MCF 10A (cell line): Measurements from ENCODE around the gene CORT. TPM values are rescaled to one million over a fixed set of nuclear protein-coding genes. Genes with fewer than 3 reads are reported as not detected.
A peak's percentile ranks its signal among the peaks of the same experiment; 100 is the strongest.

Source experiments
- BruUV-seq: library from RNA; stranded (reverse); fragments of 400-500 nt; replicated peaks from 2 replicates; lab custom pipeline; 2021; lab: Mats Ljungman, UMichigan
- CTCF ChIA-PET: fragments of 300-600 bp; sonication (Branson Sonifier 250); formaldehyde crosslinking; extraction: SDS; loops from one replicate; lab custom pipeline; 2021; ENCODE audit warnings: antibody characterized with exemption, inconsistent platforms; lab: Yijun Ruan, JAX
- POLR2A ChIA-PET: fragments of 300-600, 350-650 bp; sonication (Branson Sonifier 250); formaldehyde crosslinking; extraction: SDS; loops from one replicate; lab custom pipeline; 2020; ENCODE audit warnings: antibody characterized with exemption, inconsistent platforms; lab: Yijun Ruan, JAX
- DNase-seq: peaks from one replicate; pipeline ENCODE4 v3.0.0-alpha.2; 2018; ENCODE audit not compliant: unreplicated experiment
- H3K27ac Mint-ChIP-seq: one replicate; pipeline ENCODE4 v1.8.0; 2022; ENCODE audit warnings: mild to moderate bottlenecking, low read depth, mixed read lengths; ENCODE audit not compliant: unreplicated experiment
- H3K27me3 Mint-ChIP-seq: one replicate; pipeline ENCODE4 v1.8.0; 2022; ENCODE audit warnings: mixed read lengths; ENCODE audit not compliant: insufficient read depth, unreplicated experiment
- H3K36me3 Mint-ChIP-seq: one replicate; pipeline ENCODE4 v1.8.0; 2022; ENCODE audit warnings: mild to moderate bottlenecking, moderate library complexity, mixed read lengths; ENCODE audit not compliant: insufficient read depth, unreplicated experiment
- H3K4me1 Mint-ChIP-seq: one replicate; pipeline ENCODE4 v1.8.0; 2022; ENCODE audit warnings: mixed read lengths; ENCODE audit not compliant: insufficient read depth, unreplicated experiment
- H3K4me3 Mint-ChIP-seq: one replicate; pipeline ENCODE4 v1.8.0; 2022; ENCODE audit warnings: mild to moderate bottlenecking, moderate library complexity, mixed read lengths; ENCODE audit not compliant: unreplicated experiment
- H3K9me3 Mint-ChIP-seq: one replicate; pipeline ENCODE4 v1.8.0; 2022; ENCODE audit warnings: mixed read lengths; ENCODE audit not compliant: unreplicated experiment
- CTCF ChIP-seq: fragments of 200-600 bp; IDR thresholded peaks from one replicate; pipeline ENCODE4 v1.8.0; 2022; ENCODE audit warnings: antibody characterized with exemption, mild to moderate bottlenecking; ENCODE audit not compliant: unreplicated experiment
- intact Hi-C: fragments of 100-400 bp; cut with micrococcal nuclease; formaldehyde crosslinking; loops from 2 replicates; pipeline ENCODE4 v1.14.1; 2022
- total RNA-seq: library from RNA; stranded (reverse); gene quantifications from 2 replicates; pipeline ENCODE4 v1.2.3, GENCODE V29; 2022

CORT gene
- total RNA-seq, 1 experiment from 2014 or later: not detected

- Mint-ChIP-seq H3K27me3 (no peaks in the 10 kb centered on the region), H3K27ac (no peak overlapping the region), H3K36me3 (peaks cover 30% of the 10 kb centered on the region), H3K9me3 (no peaks in the 10 kb centered on the region), H3K4me1 (peaks cover 12% of the 10 kb centered on the region), H3K4me3 (no peak overlapping the region)
- intact Hi-C loops: no loop called here
- TSS peak; percentile 15 for BruUV-seq
- no peak for TF ChIP-seq CTCF
- POLR2A ChIA-PET: interaction anchor here (0.6 to 4.0 kb wide), 7 partner anchors 14 to 633 kb away, joined by 3 to 24 read pairs (median 6); partner anchors contain the start of genes CENPS, DFFA and PEX14
- CTCF ChIA-PET: interaction anchor here (0.6 to 3.3 kb wide), 6 partner anchors 28 to 456 kb away, joined by 3 to 22 read pairs (median 3); partner anchors contain the start of gene CENPS
- no peak for DNase-seq
Measured at GRCh38 chr1:10457875-10458274, 8.0 kb downstream of the CORT start.

- H3K9me3 Mint-ChIP-seq: no peaks in the 10 kb centered on the region
- H3K27ac Mint-ChIP-seq: peak overlapping the region; percentile 39
- DNase-seq: peak; percentile 88
- no TSS peak for BruUV-seq
- intact Hi-C loops: no loop called here
- no peaks in the 10 kb centered on the region for H3K27me3 Mint-ChIP-seq
- no peak for TF ChIP-seq CTCF
- H3K4me3 Mint-ChIP-seq: no peak overlapping the region
- ChIA-PET POLR2A (interaction anchor here (0.5 to 1.3 kb wide), 9 partner anchors 13 to 553 kb away, joined by 3 to 17 read pairs (median 4); partner anchors contain the start of gene DFFA), CTCF (interaction anchor here (0.7 to 4.0 kb wide), 4 partner anchors 13 to 82 kb away, joined by 3 to 18 read pairs (median 4); no protein-coding TSS in a partner anchor)
- H3K4me1 Mint-ChIP-seq: peaks cover 12% of the 10 kb centered on the region
- peaks cover 41% of the 10 kb centered on the region for H3K36me3 Mint-ChIP-seq
Measured at GRCh38 chr1:10459184-10459583, 9.4 kb downstream of the CORT start.

GRCh38 chr1:10467078-10467477 is 17.2 kb downstream of the CORT start:
- DNase-seq: no peak
- Mint-ChIP-seq H3K36me3 (peaks cover 76% of the 10 kb centered on the region), H3K4me1 (no peaks in the 10 kb centered on the region), H3K27me3 (no peaks in the 10 kb centered on the region), H3K4me3 (no peak overlapping the region), H3K27ac (no peak overlapping the region), H3K9me3 (no peaks in the 10 kb centered on the region)
- no peak for TF ChIP-seq CTCF
- no TSS peak for BruUV-seq
- intact Hi-C loops: no loop called here
- POLR2A ChIA-PET: no interaction called here
- CTCF ChIA-PET: interaction anchor here (0.7 to 2.3 kb wide), 3 partner anchors 24 to 1858 kb away, joined by 3 to 13 read pairs (median 4); no protein-coding TSS in a partner anchor

- Mint-ChIP-seq H3K9me3 (no peaks in the 10 kb centered on the region), H3K4me3 (no peak overlapping the region), H3K36me3 (peaks cover 48% of the 10 kb centered on the region), H3K27me3 (no peaks in the 10 kb centered on the region), H3K4me1 (no peaks in the 10 kb centered on the region), H3K27ac (no peak overlapping the region)
- ChIA-PET POLR2A (interaction anchor here (1.8 kb wide), 1 partner anchor 13 kb away, joined by 4 read pairs; no protein-coding TSS in a partner anchor), CTCF (no interaction called here)
- intact Hi-C loops: no loop called here
- no TSS peak for BruUV-seq
- no peak for TF ChIP-seq CTCF
- DNase-seq: no peak
Measured at GRCh38 chr1:10470043-10470442, 20.2 kb downstream of the CORT start.
